Neural progenitor cell (in vitro differentiated cells): ENCODE data around the gene SPIN1. TPM values are rescaled to one million over a fixed set of nuclear protein-coding genes. Genes with fewer than 3 reads are reported as not detected.
"Not testable (repeated sequence)": the region's sequence is repeated elsewhere in the genome, so short reads cannot be mapped to it uniquely, and the experiment has no call there.

Source experiments
- DNase-seq: peaks from one replicate; pipeline ENCODE4 v3.0.0-alpha.2; 2016; ENCODE audit warnings: low spot score
- H2AFZ ChIP-seq: fragments of 200-600 bp; sonication (generic); replicated peaks from 2 replicates; pipeline ENCODE4 v1.6.1; 2016; ENCODE audit warnings: antibody characterized with exemption
- H3F3A ChIP-seq: fragments of 200-600 bp; sonication (generic); 2 replicates; pipeline ENCODE4 v1.6.1; 2016; ENCODE audit warnings: antibody characterized with exemption, low read depth
- H3K27ac ChIP-seq: fragments of 200-600 bp; sonication (generic); 2 replicates; pipeline ENCODE4 v1.5.1; 2016; ENCODE audit warnings: mild to moderate bottlenecking
- H3K27me3 ChIP-seq: fragments of 200-600 bp; sonication (generic); 2 replicates; pipeline ENCODE4 v1.6.1; 2016; ENCODE audit warnings: mild to moderate bottlenecking, moderate library complexity
- H3K36me3 ChIP-seq: fragments of 200-600 bp; sonication (generic); 2 replicates; pipeline ENCODE4 v1.5.1; 2016
- H3K4me1 ChIP-seq: fragments of 200-600 bp; sonication (generic); 2 replicates; pipeline ENCODE4 v1.6.1; 2016; ENCODE audit warnings: mixed run types
- H3K4me2 ChIP-seq: fragments of 200-600 bp; sonication (generic); 2 replicates; pipeline ENCODE4 v1.6.1; 2016
- H3K4me3 ChIP-seq: fragments of 200-600 bp; sonication (generic); 2 replicates; pipeline ENCODE4 v1.5.1; 2016
- H3K79me2 ChIP-seq: fragments of 200-600 bp; sonication (generic); 2 replicates; pipeline ENCODE4 v1.6.1; 2016; ENCODE audit warnings: low read depth
- H3K9ac ChIP-seq: fragments of 200-600 bp; sonication (generic); 2 replicates; pipeline ENCODE4 v1.6.1; 2016
- H3K9me3 ChIP-seq: fragments of 200-600 bp; sonication (generic); 2 replicates; pipeline ENCODE4 v1.5.1; 2016; ENCODE audit warnings: low read depth
- H4K20me1 ChIP-seq: fragments of 200-600 bp; sonication (generic); 2 replicates; pipeline ENCODE4 v1.6.1; 2016; ENCODE audit warnings: low read depth
- H3K27ac Mint-ChIP-seq: 3 replicates; pipeline ENCODE4 v1.8.0; 2021; ENCODE audit warnings: mixed read lengths
- H3K27me3 Mint-ChIP-seq: 2 replicates; pipeline ENCODE4 v1.8.0; 2022; ENCODE audit warnings: low read depth, mild to moderate bottlenecking, inconsistent platforms, moderate library complexity, mixed read lengths; ENCODE audit not compliant: insufficient read depth
- H3K36me3 Mint-ChIP-seq: 3 replicates; pipeline ENCODE4 v1.8.0; 2021; ENCODE audit warnings: mixed read lengths
- H3K4me1 Mint-ChIP-seq: 3 replicates; pipeline ENCODE4 v1.8.0; 2021; ENCODE audit warnings: mixed read lengths
- H3K4me3 Mint-ChIP-seq: 3 replicates; pipeline ENCODE4 v1.8.0; 2021; ENCODE audit warnings: mild to moderate bottlenecking, moderate library complexity, mixed read lengths
- H3K9me3 Mint-ChIP-seq: 3 replicates; pipeline ENCODE4 v1.8.0; 2020; ENCODE audit warnings: mixed read lengths
- EZH2 ChIP-seq: fragments of 200-600 bp; sonication (generic); IDR thresholded peaks from 2 replicates; pipeline ENCODE4 v1.6.1; 2017; ENCODE audit warnings: antibody characterized with exemption, mild to moderate bottlenecking, moderate library complexity
- EZH2phosphoT487 ChIP-seq: fragments of 200-600 bp; sonication (generic); IDR thresholded peaks from 2 replicates; pipeline ENCODE4 v1.6.1; 2017; ENCODE audit warnings: antibody characterized with exemption
- total RNA-seq: library from RNA; depleted of rRNA; stranded (reverse); fragments of >200 nt; gene quantifications from 2 replicates; pipeline ENCODE4 v1.2.3, GENCODE V29; 2015; ENCODE audit warnings: low replicate concordance
- TF ChIP-seq, protein P1 (sequence below): fragments of 200-600 bp; sonication (generic); IDR thresholded peaks from 2 replicates; pipeline ENCODE4 v1.5.1; 2017; ENCODE audit warnings: antibody characterized with exemption, mild to moderate bottlenecking

The SPIN1 gene
- total RNA-seq, 1 donor from 2014 or later = 101 TPM

DNA sequence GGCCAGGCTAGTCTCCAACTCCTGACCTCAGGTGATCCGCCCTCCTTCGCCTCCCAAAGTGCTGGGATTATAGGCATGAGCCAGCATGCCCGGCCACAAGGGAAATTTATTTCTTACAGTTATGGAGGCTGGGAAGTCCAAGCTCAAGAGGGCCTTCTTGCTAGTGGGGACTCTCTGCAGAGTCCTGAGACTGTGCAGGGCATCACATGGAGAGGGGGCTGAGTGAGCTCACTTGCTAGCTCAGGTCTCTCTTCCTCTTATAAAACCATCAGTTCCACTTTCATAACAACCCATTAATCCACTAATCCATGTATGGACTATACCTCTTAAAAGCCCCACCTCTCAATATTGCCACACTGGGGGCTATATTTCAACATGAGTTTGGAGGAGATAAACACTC lies 5.1 kb upstream of the SPIN1 start:
- no peaks in the 10 kb centered on the region for H3K9me3 Mint-ChIP-seq
- no peak overlapping the region for H3K4me3 Mint-ChIP-seq
- no peak overlapping the region for H3K27ac Mint-ChIP-seq
- no peak overlapping the region for H3K9ac ChIP-seq
- peaks cover 4% of the 10 kb centered on the region for H3K36me3 Mint-ChIP-seq
- H4K20me1 ChIP-seq = no peaks in the 10 kb centered on the region
- peaks cover 6% of the 10 kb centered on the region for H3K27me3 Mint-ChIP-seq
- TF ChIP-seq EZH2 (no peak), EZH2phosphoT487 (no peak)
- TF ChIP-seq, protein P1, sequence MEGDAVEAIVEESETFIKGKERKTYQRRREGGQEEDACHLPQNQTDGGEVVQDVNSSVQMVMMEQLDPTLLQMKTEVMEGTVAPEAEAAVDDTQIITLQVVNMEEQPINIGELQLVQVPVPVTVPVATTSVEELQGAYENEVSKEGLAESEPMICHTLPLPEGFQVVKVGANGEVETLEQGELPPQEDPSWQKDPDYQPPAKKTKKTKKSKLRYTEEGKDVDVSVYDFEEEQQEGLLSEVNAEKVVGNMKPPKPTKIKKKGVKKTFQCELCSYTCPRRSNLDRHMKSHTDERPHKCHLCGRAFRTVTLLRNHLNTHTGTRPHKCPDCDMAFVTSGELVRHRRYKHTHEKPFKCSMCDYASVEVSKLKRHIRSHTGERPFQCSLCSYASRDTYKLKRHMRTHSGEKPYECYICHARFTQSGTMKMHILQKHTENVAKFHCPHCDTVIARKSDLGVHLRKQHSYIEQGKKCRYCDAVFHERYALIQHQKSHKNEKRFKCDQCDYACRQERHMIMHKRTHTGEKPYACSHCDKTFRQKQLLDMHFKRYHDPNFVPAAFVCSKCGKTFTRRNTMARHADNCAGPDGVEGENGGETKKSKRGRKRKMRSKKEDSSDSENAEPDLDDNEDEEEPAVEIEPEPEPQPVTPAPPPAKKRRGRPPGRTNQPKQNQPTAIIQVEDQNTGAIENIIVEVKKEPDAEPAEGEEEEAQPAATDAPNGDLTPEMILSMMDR = no peak
- H3K9me3 ChIP-seq = no peaks in the 10 kb centered on the region
- H3K4me1 ChIP-seq = no peaks in the 10 kb centered on the region
- H3K36me3 ChIP-seq = no peaks in the 10 kb centered on the region
- no peak overlapping the region for H3K4me2 ChIP-seq
- H3K79me2 ChIP-seq = no peaks in the 10 kb centered on the region
- no peak overlapping the region for H2AFZ ChIP-seq
- peaks cover 7% of the 10 kb centered on the region for H3F3A ChIP-seq
- no peak overlapping the region for H3K27ac ChIP-seq
- no peak for DNase-seq
- H3K27me3 ChIP-seq = peaks cover 14% of the 10 kb centered on the region
- no peak overlapping the region for H3K4me3 ChIP-seq
- H3K4me1 Mint-ChIP-seq = peaks cover 9% of the 10 kb centered on the region

DNA sequence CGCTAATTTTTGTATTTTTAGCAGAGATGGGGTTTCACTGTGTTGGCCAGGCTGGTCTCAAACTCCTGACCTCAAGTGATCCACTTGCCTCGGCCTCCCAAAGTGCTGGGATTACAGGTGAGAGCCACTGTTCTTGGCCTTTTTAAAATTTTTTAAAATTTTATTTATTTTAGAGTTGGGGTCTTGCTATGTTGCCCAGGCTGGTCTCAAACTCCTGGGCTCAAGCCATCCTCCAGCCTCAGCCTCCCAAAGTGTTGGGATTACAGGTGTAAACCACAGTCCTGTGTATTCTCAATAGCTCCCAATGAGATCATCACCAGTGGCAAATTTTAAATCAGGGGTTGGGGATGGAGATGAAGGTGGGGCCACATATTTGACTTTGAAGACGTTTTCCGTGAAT lies 2.1 kb upstream of the SPIN1 start:
- not testable (repeated sequence) for H3K27ac ChIP-seq, H3K4me3 ChIP-seq, H3K9me3 ChIP-seq, H3K27me3 Mint-ChIP-seq, H3K36me3 ChIP-seq, H3K4me2 ChIP-seq, H3K27ac Mint-ChIP-seq, H3F3A ChIP-seq, H3K9ac ChIP-seq, DNase-seq, H2AFZ ChIP-seq, H3K9me3 Mint-ChIP-seq
- peak overlapping the region; percentile 95 for H3K4me3 Mint-ChIP-seq
- Histone ChIP-seq H4K20me1 (peaks cover 18% of the 10 kb centered on the region), H3K27me3 (peaks cover 14% of the 10 kb centered on the region), H3K79me2 (peaks cover 22% of the 10 kb centered on the region), H3K4me1 (peaks cover 11% of the 10 kb centered on the region)
- peaks cover 18% of the 10 kb centered on the region for H3K4me1 Mint-ChIP-seq
- H3K36me3 Mint-ChIP-seq = peaks cover 10% of the 10 kb centered on the region

DNA sequence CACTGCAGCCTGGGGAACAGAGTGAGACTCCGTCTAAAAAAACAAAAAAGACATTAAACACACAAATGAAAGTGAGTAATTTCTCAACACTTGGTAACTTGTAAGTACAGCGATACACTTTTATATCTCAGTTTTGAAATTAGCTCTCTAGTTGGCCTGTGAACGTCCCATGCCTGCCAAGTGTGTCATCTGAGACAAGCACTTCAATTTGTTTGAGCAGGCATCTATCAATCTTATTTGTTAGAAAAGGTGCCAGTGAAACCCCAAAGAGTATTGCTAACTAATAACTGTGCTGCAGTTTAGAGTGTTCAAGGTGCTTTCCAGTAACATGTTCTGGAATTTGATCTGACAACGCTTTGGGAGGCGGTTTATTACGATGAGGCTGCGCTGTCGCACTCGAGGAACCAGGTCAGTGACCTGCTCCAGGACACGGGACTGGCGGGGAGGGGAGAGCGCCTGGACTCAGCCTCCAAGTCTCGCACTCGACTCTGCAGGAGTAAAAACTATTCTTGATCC lies 1.1 kb upstream of the SPIN1 start:
- peak overlapping the region; percentile 66 for H3K4me3 ChIP-seq
- H3K27me3 Mint-ChIP-seq = peaks cover 7% of the 10 kb centered on the region
- peaks cover 14% of the 10 kb centered on the region for H3K27me3 ChIP-seq
- H3K4me2 ChIP-seq = peak overlapping the region; percentile 84
- no peaks in the 10 kb centered on the region for H3K36me3 ChIP-seq
- H3K27ac Mint-ChIP-seq = peak overlapping the region; percentile 42
- DNase-seq = no peak
- H3K9me3 ChIP-seq = no peaks in the 10 kb centered on the region
- TF ChIP-seq, protein P1 = no peak
- TF ChIP-seq EZH2phosphoT487 = peak; percentile 37
- H2AFZ ChIP-seq = peak overlapping the region; percentile 83
- H3F3A ChIP-seq = peaks cover 7% of the 10 kb centered on the region
- peak overlapping the region; percentile 95 for H3K4me3 Mint-ChIP-seq
- no peak overlapping the region for H3K9ac ChIP-seq
- H3K27ac ChIP-seq = no peak overlapping the region
- peaks cover 20% of the 10 kb centered on the region for H3K36me3 Mint-ChIP-seq
- peaks cover 11% of the 10 kb centered on the region for H3K4me1 ChIP-seq
- H4K20me1 ChIP-seq = peaks cover 28% of the 10 kb centered on the region
- no peaks in the 10 kb centered on the region for H3K9me3 Mint-ChIP-seq
- H3K4me1 Mint-ChIP-seq = peaks cover 23% of the 10 kb centered on the region
- peaks cover 32% of the 10 kb centered on the region for H3K79me2 ChIP-seq

DNA sequence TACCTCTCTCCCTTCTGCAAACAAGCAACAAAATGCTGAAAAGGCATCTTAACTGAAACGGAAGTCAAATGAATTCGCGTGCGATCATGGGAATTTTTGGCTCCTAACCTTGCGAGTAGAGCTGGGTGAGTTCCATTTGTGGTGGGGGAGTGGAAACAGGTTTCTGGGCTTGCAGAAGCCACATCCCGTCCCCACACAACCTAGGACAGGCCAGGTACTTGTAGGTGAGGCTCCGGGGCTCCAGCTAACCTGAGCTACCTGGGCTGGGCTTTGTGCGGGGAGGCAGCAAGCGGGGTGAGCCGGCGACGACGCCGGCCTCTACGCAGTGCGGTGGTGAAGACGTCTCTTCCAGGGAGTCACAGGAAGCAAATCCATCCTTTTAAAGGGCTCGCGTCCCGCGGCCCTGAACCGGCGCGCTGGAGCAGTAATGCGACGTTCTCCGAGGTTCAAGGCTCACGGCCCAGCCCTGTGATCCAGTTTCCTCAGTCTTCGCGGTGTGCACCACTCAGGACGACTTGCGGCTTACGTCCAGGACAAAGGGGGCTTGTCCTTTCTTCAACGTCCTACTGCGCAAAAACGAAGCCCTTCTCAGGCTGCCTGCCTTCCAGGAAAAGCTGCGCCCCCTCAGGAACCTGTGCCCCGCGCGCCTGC lies 567 bp upstream of the SPIN1 start:
- Histone ChIP-seq H3K36me3 (no peaks in the 10 kb centered on the region), H3K4me3 (peak overlapping the region; percentile 66), H3K4me2 (peak overlapping the region; percentile 84), H3K9ac (no peak overlapping the region), H3F3A (peaks cover 7% of the 10 kb centered on the region), H3K79me2 (peaks cover 38% of the 10 kb centered on the region), H3K27me3 (peaks cover 14% of the 10 kb centered on the region), H2AFZ (peak overlapping the region; percentile 83), H4K20me1 (peaks cover 33% of the 10 kb centered on the region), H3K9me3 (no peaks in the 10 kb centered on the region), H3K4me1 (peaks cover 11% of the 10 kb centered on the region), H3K27ac (no peak overlapping the region)
- Mint-ChIP-seq H3K4me3 (peak overlapping the region; percentile 95), H3K4me1 (peaks cover 23% of the 10 kb centered on the region), H3K9me3 (peaks cover 2% of the 10 kb centered on the region), H3K27me3 (peaks cover 9% of the 10 kb centered on the region), H3K36me3 (peaks cover 26% of the 10 kb centered on the region), H3K27ac (peak overlapping the region; percentile 78)
- TF ChIP-seq, protein P1 = no peak
- TF ChIP-seq EZH2 (peak; percentile 26), EZH2phosphoT487 (no peak)
- DNase-seq = peak; percentile 51
